Urinary bladder (tissue), 4 donors: Measurements from ENCODE around the gene MDFI. TPM values are rescaled to one million over a fixed set of nuclear protein-coding genes. Genes with fewer than 3 reads are reported as not detected.

Experiments
- DNase-seq: peaks from one replicate; pipeline ENCODE4 v3.0.0-alpha.2; 2015; ENCODE audit errors: extremely low spot score
- H3K27ac ChIP-seq: one replicate; pipeline ENCODE4 v1.5.1; 2013; ENCODE audit warnings: low read depth, mild to moderate bottlenecking, moderate library complexity
- H3K36me3 ChIP-seq: one replicate; pipeline ENCODE4 v1.6.1; 2013; ENCODE audit warnings: mild to moderate bottlenecking, moderate library complexity; ENCODE audit not compliant: insufficient read depth
- H3K4me1 ChIP-seq: one replicate; pipeline ENCODE4 v1.6.1; 2013; ENCODE audit warnings: mild to moderate bottlenecking, moderate library complexity; ENCODE audit not compliant: insufficient read depth
- H3K4me3 ChIP-seq: one replicate; pipeline ENCODE4 v1.5.1; 2013; ENCODE audit warnings: low read depth, low read length
- WGBS: extraction: QIAGEN DNeasy Blood & Tissue Kit; methylation state at CpG from one replicate; pipeline ENCODE4 v1.1.7; 2013; 5-methylcytosine and 5-hydroxymethylcytosine counted together
- polyA plus RNA-seq: library from polyadenylated mRNA; stranded (reverse); fragments of 200-250 nt; gene quantifications from one replicate; pipeline ENCODE4 v1.2.3, GENCODE V29; 2013
- total RNA-seq: library from RNA; depleted of rRNA; stranded (reverse); fragments of >200 nt; gene quantifications from one replicate; pipeline ENCODE4 v1.2.3, GENCODE V29; 2014
- donor health status: healthy with polysubstance abuse.
- donor health status: healthy.

MDFI gene, protein sequence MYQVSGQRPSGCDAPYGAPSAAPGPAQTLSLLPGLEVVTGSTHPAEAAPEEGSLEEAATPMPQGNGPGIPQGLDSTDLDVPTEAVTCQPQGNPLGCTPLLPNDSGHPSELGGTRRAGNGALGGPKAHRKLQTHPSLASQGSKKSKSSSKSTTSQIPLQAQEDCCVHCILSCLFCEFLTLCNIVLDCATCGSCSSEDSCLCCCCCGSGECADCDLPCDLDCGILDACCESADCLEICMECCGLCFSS
- 32.6 TPM for total RNA-seq
- polyA plus RNA-seq = 20.6 TPM

DNA sequence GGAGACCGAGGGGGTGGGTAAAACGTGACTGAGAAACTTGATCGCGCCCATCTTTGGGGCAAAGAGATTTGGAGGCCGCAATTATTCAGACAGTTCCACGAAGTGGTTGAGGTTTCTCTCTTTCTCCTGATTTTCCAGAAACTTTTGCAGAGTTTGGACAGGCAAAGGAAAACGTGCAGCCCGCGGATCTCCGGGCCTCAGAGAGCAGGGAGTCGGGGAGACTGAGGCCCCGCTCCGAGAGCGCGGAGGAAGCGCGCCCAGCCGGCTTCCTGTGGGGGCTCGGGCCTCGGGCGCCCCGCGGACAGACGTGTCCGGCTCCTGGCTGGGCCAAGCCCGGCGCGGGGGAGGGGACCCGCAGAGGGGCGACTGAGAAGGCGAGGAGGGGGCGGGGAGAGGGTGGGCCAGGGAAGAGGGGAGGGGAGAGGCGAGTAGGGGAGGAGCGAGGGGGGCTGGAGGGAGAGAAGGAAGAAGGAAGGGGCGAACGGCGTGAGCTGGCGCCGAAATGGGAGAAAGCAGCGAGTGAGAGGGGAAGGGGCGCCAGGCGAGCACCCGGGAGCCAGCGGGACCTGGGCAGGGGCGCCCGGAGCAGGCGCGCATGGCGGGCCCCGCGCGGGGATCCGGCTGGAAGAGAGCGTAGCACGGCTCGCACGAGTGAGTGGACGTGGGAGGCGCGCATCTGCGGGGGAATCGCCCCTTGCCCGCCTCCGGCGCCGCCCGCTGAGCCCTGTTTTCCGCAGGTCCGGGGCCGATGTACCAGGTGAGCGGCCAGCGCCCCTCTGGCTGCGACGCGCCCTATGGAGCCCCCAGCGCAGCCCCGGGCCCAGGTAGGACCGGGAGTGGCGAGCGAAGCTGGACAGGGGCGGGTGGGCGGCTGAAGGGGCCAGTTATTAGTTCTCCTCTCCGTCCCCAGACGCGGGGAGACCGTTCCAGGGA lies at the start of gene MDFI:
Gene MDFI (plus strand): TSS at position 467 of the 933 bp plus-strand sequence. CDS start 282 bp downstream, at position 749.
- 1% methylated on average over 85 of the region's 86 CpGs for WGBS
- H3K4me3 ChIP-seq = peak within 1 kb of the TSS; percentile 35
- no peak for DNase-seq
- H3K27ac ChIP-seq = peak within 1 kb of the TSS; percentile 24
- no peaks in the 10 kb centered on the region for H3K4me1 ChIP-seq
- no peaks in the 10 kb centered on the region for H3K36me3 ChIP-seq

DNA sequence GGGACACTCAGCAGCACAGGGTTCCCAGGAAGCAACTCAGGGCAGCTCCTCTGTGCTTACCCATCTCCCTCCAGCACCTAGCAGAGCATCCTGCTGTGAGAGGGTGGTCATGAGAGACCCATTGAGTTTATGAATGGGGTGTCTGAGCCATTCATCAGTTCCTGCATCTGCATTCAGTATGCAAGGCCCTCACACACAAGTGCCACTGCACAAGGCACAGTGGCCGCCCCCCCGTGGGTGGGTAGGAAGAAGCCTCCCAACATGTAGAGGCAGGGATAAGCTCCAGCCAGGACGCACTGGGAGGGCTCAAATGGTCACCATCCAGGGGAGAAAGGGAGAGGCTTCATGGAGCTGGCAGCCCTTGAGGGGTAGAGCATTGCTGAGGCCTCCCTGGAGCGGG lies 49.0 kb upstream of the MDFI start:
- DNase-seq = no peak
- H3K27ac ChIP-seq = no peak overlapping the region
- WGBS = 91% methylated on average over 4 of the region's 4 CpGs
- peaks cover 2% of the 10 kb centered on the region for H3K36me3 ChIP-seq
- no peaks in the 10 kb centered on the region for H3K4me1 ChIP-seq
- H3K4me3 ChIP-seq = no peak overlapping the region

- H3K4me1 ChIP-seq = no peaks in the 10 kb centered on the region
- no peak overlapping the region for H3K27ac ChIP-seq
- no peak overlapping the region for H3K4me3 ChIP-seq
- DNase-seq = no peak
- 93% methylated on average over 39 of the region's 39 CpGs for WGBS
- peaks cover 2% of the 10 kb centered on the region for H3K36me3 ChIP-seq
Observed at GRCh38 chr6:41589636-41590622, 48.3 kb upstream of the MDFI start.

- Histone ChIP-seq H3K36me3 (peaks cover 2% of the 10 kb centered on the region), H3K27ac (no peak overlapping the region), H3K4me1 (no peaks in the 10 kb centered on the region), H3K4me3 (no peak overlapping the region)
- 95% methylated on average over 6 of the region's 6 CpGs for WGBS
- DNase-seq = no peak
Observed at GRCh38 chr6:41591122-41591521, 47.1 kb upstream of the MDFI start.

- H3K4me1 ChIP-seq = no peaks in the 10 kb centered on the region
- H3K4me3 ChIP-seq = no peak overlapping the region
- WGBS = 6% methylated on average over 7 of the region's 7 CpGs
- H3K27ac ChIP-seq = no peak overlapping the region
- H3K36me3 ChIP-seq = peaks cover 2% of the 10 kb centered on the region
- no peak for DNase-seq
Observed at GRCh38 chr6:41591859-41592502, 46.3 kb upstream of the MDFI start.

DNA sequence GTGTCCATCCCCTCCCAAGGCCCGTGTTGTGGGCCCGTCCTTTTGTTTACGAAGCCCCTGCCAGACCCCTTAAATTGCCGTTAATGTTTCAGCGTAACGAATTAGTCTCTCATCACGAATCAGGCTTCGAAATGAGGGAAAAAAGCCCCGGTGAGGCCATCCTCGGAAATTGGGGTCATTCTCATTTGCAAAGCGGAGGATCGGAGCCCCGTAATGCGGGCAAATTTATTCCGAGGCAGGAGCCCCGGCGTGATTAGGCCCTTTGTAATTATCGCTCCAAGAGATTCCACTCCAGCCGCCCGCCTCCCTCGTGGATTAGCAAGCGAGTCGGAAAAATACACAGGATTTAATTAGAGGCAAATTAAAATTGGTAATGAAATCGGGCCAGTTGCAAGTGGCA lies 44.9 kb upstream of the MDFI start:
- no peak for DNase-seq
- peaks cover 2% of the 10 kb centered on the region for H3K36me3 ChIP-seq
- H3K27ac ChIP-seq = no peak overlapping the region
- H3K4me3 ChIP-seq = no peak overlapping the region
- WGBS = 87% methylated on average over 24 of the region's 24 CpGs
- H3K4me1 ChIP-seq = no peaks in the 10 kb centered on the region

DNA sequence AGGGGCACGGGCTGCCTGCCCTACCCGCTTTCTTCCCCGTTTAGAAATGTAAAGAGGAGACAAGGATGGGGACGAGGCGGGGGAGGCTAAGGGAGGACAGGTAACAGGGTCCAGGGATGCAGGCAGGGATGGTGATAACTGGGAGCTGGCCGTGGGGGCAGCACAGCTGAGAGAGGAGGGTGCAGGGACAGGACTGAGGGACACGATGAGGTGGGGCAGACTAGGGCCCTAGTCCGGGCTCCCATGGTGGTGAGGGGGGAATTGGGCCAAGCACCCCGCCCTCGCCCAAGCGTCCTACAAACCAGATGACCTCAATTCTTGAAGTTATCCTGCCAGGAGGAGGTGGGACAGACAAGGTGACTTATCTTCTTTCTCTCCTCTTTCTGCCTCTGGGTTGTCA lies 44.4 kb upstream of the MDFI start:
- 85% methylated on average over 11 of the region's 11 CpGs for WGBS
- H3K4me3 ChIP-seq = no peak overlapping the region
- H3K4me1 ChIP-seq = no peaks in the 10 kb centered on the region
- peaks cover 2% of the 10 kb centered on the region for H3K36me3 ChIP-seq
- H3K27ac ChIP-seq = no peak overlapping the region
- no peak for DNase-seq

- Histone ChIP-seq H3K27ac (no peak overlapping the region), H3K4me1 (no peaks in the 10 kb centered on the region), H3K36me3 (peaks cover 2% of the 10 kb centered on the region), H3K4me3 (no peak overlapping the region)
- WGBS = 88% methylated on average over 5 of the region's 5 CpGs
- DNase-seq = no peak
Observed at GRCh38 chr6:41594326-41594725, 43.9 kb upstream of the MDFI start.

DNA sequence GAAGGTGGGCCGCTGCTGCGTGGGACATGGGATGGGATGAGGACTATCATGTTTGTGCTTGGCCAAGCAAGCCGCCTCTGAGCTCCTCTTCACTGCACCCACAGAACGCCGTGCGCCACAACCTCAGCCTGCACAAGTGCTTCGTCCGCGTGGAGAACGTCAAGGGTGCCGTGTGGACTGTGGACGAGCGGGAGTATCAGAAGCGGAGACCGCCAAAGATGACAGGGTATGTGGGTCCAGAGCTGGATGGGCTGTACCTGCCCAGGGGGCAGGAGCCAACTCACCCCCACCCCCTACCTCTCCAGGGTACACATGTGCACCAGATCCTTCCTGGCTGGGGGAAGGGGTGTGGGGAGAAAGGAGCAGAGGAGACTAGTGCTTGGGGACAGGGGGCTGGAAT lies 43.5 kb upstream of the MDFI start:
- no peak for DNase-seq
- H3K4me1 ChIP-seq = no peaks in the 10 kb centered on the region
- 90% methylated on average over 15 of the region's 15 CpGs for WGBS
- peaks cover 2% of the 10 kb centered on the region for H3K36me3 ChIP-seq
- no peak overlapping the region for H3K4me3 ChIP-seq
- no peak overlapping the region for H3K27ac ChIP-seq

GRCh38 chr6:41595166-41595565 lies 43.1 kb upstream of the MDFI start:
- Histone ChIP-seq H3K27ac (no peak overlapping the region), H3K4me1 (no peaks in the 10 kb centered on the region), H3K4me3 (no peak overlapping the region), H3K36me3 (no peaks in the 10 kb centered on the region)
- no peak for DNase-seq
- 94% methylated on average over 6 of the region's 6 CpGs for WGBS

DNA sequence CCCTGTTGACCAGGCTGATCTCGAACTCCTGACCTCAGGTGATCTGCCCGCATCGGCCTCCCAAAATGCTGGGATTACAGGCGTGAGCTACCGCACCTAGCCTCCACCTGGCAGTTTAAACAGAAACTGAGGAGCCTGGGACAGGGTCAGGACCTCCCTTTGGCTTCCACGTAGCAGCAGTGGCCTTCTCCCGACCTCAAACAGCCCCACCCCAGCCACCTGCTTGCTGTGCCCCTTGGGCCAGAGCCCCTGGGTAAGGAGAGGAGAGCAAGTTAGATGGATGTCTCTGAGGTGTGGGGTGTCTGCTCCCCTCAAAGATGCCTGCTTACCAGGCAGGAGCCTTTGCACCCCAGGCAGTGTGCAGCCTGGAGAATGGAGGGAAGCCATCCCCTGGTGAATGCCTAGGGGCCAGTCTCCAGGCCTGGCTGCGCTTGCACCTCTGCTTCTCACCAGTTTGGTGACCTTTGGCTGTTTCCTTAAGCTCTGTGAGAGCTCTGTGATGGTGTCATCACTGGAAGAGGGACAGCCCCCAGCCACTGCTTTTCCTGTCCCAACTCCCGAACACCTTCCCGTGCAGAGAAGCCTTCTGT lies 42.1 kb upstream of the MDFI start:
- no peak overlapping the region for H3K27ac ChIP-seq
- no peaks in the 10 kb centered on the region for H3K4me1 ChIP-seq
- no peak overlapping the region for H3K4me3 ChIP-seq
- no peak for DNase-seq
- WGBS = 91% methylated on average over 10 of the region's 10 CpGs
- no peaks in the 10 kb centered on the region for H3K36me3 ChIP-seq

DNA sequence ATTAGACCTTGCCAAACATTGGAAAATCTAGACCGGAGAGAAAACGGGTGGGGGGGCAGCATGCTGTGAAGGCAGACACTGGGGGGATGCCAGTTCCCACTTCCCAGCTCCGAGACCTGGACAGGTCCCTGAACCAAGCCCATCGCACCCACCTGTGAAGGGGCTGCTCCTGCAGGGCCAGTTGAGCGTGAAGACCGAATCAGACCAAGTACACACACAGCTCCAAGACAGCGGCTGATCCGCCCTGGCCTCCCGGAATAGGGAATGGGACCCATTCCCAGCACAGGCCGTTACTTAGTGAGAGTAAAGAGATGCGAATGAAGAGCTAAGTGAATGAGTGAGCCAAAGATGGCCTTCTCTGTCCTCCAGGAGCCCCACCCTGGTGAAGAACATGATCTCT lies 41.5 kb upstream of the MDFI start:
- WGBS = 93% methylated on average over 11 of the region's 11 CpGs

More for the DNA sequence above, 41.5 kb upstream of the MDFI start:
- DNase-seq = no peak
- Histone ChIP-seq H3K27ac (no peak overlapping the region), H3K4me3 (no peak overlapping the region), H3K4me1 (no peaks in the 10 kb centered on the region), H3K36me3 (no peaks in the 10 kb centered on the region)
